ENCODE data around the gene GRK3.

Gene GRK3

DNA sequence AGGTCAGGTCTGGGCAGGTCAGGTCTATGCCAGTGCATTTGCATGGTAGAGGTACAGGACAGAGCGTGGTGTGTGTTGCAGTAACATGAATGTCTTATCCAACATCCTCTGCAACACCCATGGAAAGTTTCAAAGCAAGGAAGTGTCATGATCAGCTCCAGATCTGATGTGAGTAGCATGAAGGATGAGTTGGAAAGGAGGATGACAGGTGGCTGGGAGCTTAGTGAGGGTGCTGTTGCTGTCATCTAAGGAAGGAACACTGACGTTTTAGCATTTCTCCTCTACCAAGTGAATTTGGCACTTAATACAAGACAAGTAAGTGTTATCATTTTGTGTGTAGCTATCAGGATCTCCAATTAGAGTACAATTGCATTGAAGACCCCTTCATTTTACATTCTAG, 65.1 kb downstream of the GRK3 start:
- no peak for DNase-seq

DNA sequence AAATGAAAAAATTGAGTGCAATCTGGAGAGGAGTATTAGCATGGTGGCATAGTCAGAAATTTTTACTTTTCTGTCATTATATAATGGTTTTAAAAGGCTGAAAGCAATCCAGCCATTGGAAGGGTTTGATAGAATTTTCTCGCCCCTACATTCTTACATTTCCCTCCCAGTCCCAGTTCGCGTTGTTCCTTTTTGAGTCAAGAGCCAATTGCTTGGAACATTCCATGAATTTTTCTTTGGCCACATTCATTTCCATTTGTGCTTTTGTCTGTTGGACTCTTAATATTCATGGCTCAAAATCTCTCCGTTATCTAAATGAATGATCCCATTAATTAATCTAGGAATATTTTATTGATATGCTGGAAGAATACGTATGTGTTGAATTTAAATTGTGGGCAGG, 66.0 kb downstream of the GRK3 start:
- DNase-seq, result no peak

- no peak for DNase-seq
Measured at GRCh38 chr22:25636323-25636722, 71.8 kb downstream of the GRK3 start.

- no peak for DNase-seq
Measured at GRCh38 chr22:25637032-25637431, 72.6 kb downstream of the GRK3 start.

DNA sequence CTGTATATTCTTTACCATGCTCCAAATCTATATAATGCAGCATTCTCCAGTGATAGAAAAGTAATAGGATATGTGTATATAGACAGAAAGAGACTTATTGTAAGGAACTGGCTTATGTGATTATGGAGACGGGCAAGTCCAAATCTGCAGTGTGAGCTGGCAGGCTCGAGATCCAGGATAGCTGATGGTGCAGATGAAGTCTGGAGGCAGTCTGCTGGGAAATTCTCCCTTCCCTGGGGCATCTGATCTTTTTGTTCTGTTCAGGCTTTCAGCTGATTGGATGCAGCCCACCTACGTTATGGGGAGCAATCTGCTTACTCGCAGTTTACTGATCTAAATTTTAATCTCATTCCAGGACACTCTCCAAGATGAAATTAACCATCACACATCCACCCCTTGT, 73.2 kb downstream of the GRK3 start:
- DNase-seq, result no peak

- no peak for DNase-seq
Measured at GRCh38 chr22:25638638-25639037, 74.2 kb downstream of the GRK3 start.

- DNase-seq, result no peak
Measured at GRCh38 chr22:25641650-25642049, 77.2 kb downstream of the GRK3 start.

DNA sequence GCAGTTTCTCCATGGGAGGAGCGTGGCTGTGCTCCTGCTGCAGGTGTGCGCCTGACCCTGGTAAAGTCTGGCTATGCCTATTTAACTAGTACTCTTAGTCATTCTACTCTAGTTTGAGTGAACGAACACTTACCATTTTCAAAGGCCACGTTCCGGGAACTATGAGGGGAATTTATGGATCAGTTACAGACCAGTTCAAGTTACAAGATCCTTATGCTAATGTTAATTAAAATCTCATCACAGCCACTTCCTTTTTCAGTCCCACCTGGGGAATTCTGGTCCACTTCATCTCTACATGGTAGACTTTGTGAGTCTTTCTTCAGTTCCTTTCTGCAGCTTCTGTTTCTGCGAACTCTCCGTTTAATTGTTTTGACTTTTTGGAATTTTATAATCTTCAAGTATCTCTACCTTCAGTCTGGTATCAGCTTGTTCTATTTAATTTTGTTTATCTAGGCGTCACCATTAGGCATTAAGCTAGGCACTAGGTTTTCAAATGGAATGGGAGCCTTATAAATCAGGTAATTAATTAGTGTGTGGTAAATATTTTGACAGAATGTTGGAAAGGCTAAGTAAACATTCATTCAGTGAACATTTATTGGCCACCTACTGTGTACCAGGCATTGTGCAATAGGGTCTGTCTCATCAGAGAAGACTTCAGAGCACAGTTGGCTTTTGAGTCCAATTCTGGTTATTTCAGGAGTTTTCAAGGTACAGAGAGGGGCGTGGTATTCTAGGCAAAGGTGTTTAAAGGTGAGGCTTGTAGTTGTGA, 78.9 kb downstream of the GRK3 start:
- DNase-seq, result no peak

GRCh38 chr22:25644122-25644521, 79.6 kb downstream of the GRK3 start:
- DNase-seq, result no peak

DNA sequence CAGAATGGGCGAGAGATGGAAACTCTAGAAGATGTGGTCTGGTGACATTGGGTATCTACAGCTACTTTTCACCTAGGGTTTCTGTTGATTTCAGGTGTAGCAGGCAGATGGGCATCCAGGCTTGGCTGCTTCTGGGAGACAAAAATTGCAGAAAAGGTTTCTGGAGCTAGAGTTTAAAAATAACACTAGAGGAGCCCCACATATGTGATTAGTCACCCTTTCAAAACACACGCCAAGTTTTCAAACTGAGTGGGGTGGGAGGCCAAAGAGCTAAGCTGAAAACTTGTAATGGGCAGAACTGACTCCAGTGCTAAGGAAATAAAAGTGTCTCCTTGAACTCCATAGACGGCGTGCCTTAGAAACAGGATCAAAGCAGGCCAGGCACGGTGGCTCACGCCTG, 80.8 kb downstream of the GRK3 start:
- no peak for DNase-seq

DNA sequence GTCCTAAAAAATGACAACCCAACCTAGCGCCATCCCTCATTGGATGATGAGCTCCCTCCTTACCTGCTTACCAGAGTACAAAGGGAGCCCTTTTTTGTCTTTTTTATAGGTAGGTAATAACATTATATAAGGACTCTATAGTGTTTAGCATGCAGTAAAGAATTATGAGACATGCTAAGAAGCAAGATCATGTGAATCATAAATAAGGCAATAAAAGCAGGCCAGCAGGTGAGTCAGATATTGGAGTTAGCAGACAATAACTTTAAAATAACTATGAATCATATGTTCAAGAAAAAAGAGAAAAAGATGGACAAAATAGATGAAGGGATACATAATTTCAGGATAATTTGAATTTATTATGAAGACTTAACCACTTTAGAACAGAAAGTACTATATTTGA, 81.5 kb downstream of the GRK3 start:
- DNase-seq, result no peak

GRCh38 chr22:25650833-25651232, 86.4 kb downstream of the GRK3 start:
- DNase-seq, result no peak

DNA sequence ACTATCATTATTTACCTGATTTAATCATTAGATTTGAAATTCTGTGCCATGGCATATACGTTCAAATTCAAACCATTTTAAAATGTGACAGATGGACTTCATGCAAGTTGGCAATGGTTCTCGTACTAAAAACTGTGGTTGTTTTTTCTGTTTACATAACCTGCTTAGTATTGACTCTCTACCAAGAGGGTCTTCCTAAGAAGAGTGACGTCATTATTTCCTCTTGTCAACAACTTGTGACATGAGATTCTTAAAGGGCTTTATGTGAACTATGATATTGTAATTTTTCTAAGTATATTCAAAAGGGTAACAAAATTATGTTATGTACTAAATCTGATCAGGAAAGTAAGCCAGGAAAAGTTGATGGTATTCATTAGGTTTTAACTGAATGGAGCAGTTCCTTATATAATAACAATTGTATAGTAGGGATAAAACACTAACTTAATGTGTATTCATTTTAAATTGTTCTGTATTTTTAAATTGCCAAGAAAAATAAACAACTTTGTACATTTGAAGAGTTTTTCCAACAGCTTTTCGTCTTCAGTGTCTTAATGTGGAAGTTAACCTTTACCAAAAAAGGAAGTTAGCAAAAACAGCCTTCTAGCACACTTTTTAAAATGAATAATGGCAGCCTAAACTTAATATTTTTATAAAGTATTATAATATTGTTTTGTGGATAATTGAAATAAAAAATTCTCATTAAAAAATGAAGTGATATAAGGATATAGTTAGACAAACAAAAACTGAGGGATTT, 87.0 kb downstream of the GRK3 start:
- DNase-seq, result no peak

DNA sequence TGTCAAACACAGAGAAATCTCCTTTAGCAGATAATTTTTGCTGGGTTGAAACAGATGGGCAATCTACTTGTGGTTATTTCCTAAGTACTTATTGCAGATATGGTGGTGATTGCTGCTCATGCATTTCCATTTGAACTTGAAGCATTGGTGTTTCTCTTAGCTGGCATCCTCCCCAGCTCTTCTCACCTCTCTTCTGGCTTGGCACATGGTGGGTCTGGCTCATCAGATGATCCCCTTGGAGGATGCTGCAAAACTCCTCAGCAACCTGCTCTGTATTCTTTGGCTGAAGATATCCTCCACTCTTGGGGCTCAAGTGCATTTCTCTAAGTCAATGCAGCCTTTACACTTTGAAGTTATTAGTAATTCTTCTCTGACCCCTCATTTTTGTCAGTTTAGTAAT, 90.2 kb downstream of the GRK3 start:
- no peak for DNase-seq

- no peak for DNase-seq
Measured at GRCh38 chr22:25655371-25655935, 91.0 kb downstream of the GRK3 start.

DNA sequence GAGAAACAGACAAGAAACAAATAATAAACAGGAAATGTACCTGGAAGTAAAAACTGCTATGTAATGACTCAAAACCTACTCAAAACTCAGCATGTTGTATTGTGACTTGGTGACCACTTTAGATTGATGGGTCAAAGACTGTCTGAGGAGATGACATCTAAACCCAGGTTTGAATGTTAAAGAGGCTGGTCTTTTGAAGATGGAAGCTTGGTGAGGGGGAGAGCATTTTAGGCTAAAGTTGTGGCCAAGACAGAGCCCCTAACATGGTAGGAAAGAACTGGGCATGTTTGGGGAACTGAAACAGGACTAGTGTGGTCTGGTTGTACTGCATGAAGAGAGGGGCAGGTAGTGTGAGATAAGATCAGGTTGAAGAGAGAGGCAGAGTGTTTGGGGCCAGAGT, 92.2 kb downstream of the GRK3 start:
- DNase-seq, result no peak

DNA sequence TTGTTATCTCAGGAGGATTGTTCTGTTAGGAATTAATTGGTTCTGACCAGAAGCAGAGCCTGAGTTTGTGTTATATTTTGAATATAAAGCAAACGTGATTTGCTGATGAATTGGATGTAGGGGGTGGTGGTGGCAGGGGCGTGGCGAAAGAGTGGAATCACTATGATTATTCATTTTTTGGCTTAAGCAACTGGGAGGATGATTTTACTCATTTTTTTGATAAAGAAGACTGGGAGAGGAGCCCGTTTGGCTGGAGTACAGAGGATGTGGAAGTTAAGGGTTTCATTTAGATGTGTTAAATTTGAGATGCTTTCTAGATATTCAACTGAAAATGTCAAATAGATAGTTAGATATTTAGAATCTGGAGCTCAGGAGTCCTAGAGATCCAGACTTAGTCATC, 94.2 kb downstream of the GRK3 start:
- no peak for DNase-seq

DNA sequence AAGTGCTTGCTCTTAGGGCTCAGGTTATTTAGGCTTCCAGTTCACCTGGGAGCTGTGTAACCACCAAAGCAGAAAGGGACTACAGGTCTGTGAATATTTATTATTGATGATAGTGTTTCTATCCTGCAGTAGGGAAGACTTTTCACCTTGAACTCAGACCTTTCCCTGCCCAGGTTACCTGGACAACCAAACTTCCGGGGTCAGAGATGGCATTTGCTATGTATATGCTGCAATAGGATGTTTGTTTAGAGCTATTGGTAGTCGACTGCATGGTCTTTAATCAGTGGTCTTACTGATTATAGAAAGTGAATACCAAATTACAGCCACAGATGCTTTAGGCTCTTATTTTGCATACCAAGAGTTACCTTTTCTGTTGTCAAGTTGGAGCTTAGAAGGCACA, 94.9 kb downstream of the GRK3 start:
- no peak for DNase-seq

- DNase-seq, result no peak
Measured at GRCh38 chr22:25660336-25660735, 95.9 kb downstream of the GRK3 start.

- DNase-seq, result no peak
Measured at GRCh38 chr22:25661073-25661472, 96.6 kb downstream of the GRK3 start.

DNA sequence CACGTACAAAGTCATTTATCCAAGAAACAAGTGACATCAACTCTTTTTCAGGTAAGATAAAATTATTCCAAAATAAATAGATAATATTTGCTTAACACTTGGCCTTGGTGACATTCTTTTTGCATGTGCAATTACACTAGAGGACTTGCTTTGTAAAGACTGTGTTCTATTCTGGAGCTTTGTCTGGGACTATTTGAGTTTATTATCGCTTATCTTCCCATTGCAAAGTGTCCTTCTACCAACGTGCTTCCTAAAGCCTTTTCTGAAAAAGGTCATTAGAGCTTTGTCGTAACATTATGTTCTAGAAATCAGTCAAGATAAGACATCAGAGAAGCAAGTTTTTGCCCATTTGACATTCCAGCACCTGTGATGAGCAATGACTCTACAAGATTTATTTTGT, 99.2 kb downstream of the GRK3 start:
- DNase-seq, result no peak

- DNase-seq, result no peak
Measured at GRCh38 chr22:25666308-25666707, 101.8 kb downstream of the GRK3 start.

- no peak for DNase-seq
Measured at GRCh38 chr22:25668437-25668836, 104.0 kb downstream of the GRK3 start.
